DND-41 (cell line): ENCODE data around the gene PRRT3.

ENCODE experiments used
- CTCF ChIP-seq: IDR thresholded peaks from 2 replicates; pipeline ENCODE4 v1.5.1; 2012; ENCODE audit warnings: borderline replicate concordance, low read length, moderate library complexity, mild to moderate bottlenecking; ENCODE audit not compliant: poor library complexity, severe bottlenecking; ENCODE audit errors: extremely low read depth
- EZH2 ChIP-seq: IDR thresholded peaks from 3 replicates; pipeline ENCODE4 v1.6.1; 2012; ENCODE audit warnings: borderline replicate concordance, low read depth, mild to moderate bottlenecking, moderate library complexity, low read length, inconsistent platforms; ENCODE audit not compliant: severe bottlenecking

- TF ChIP-seq EZH2 = no peak
- no peak for TF ChIP-seq CTCF
Observed at GRCh38 chr3:9934235-9934621, 18.0 kb downstream of the PRRT3 start.
